Keratinocyte (primary cell): ENCODE data around the gene RTP3. TPM values are rescaled to one million over a fixed set of nuclear protein-coding genes. Genes with fewer than 3 reads are reported as not detected.

ENCODE experiments used
- DNase-seq: peaks from one replicate; pipeline ENCODE4 v3.0.0-alpha.2; 2011; ENCODE audit warnings: low read depth, missing footprints, low spot score
- FAIRE-seq: peaks from 2 replicates; lab custom pipeline; 2011; peaks lifted over from hg19 to GRCh38; lab: Jason Lieb, UNC
- H2AFZ ChIP-seq: 2 replicates; pipeline ENCODE4 v1.6.0; 2012; ENCODE audit warnings: low read length, control low read depth, inconsistent platforms; ENCODE audit not compliant: control insufficient read depth
- H3K27ac ChIP-seq: 2 replicates; pipeline ENCODE4 v1.5.1; 2011; ENCODE audit warnings: low read length; ENCODE audit not compliant: control insufficient read depth, insufficient read depth
- H3K27me3 ChIP-seq: 3 replicates; pipeline ENCODE4 v1.6.0; 2011; ENCODE audit warnings: low read length; ENCODE audit not compliant: control insufficient read depth, insufficient read depth; ENCODE audit errors: extremely low read depth
- H3K36me3 ChIP-seq, 2 experiments: 2 replicates in 1 of 2; 3 replicates in 1 of 2; pipeline ENCODE4 v1.5.1; 2011; ENCODE audit warnings: low read length in 2 of 2, mild to moderate bottlenecking in 1 of 2; ENCODE audit not compliant: control insufficient read depth in 2 of 2, insufficient read depth in 2 of 2; ENCODE audit errors: extremely low read depth in 1 of 2
- H3K4me1 ChIP-seq: 3 replicates; pipeline ENCODE4 v1.5.1; 2011; ENCODE audit warnings: low read length; ENCODE audit not compliant: control insufficient read depth, insufficient read depth; ENCODE audit errors: extremely low read depth
- H3K4me2 ChIP-seq: 3 replicates; pipeline ENCODE4 v1.6.0; 2011; ENCODE audit warnings: low read depth, low read length; ENCODE audit not compliant: control insufficient read depth, insufficient read depth; ENCODE audit errors: extremely low read depth
- H3K4me3 ChIP-seq, 3 experiments: fragments of 200-600 bp in 1 of 3; sonication (generic) in 1 of 3; 2 replicates in 2 of 3; 3 replicates in 1 of 3; pipeline ENCODE4 v1.5.1; 2011 to 2016; ENCODE audit warnings: low read length in 3 of 3, mild to moderate bottlenecking in 3 of 3, control low read depth in 2 of 3, inconsistent platforms in 1 of 3, low read depth in 1 of 3, mixed read lengths in 1 of 3, mixed run types in 1 of 3, moderate library complexity in 1 of 3; ENCODE audit not compliant: control insufficient read depth in 2 of 3, insufficient read depth in 2 of 3; ENCODE audit errors: extremely low read depth in 1 of 3
- H3K79me2 ChIP-seq: 2 replicates; pipeline ENCODE4 v1.6.0; 2012; ENCODE audit warnings: low read length; ENCODE audit not compliant: control insufficient read depth, insufficient read depth
- H3K9ac ChIP-seq: 3 replicates; pipeline ENCODE4 v1.6.0; 2011; ENCODE audit warnings: low read length; ENCODE audit not compliant: control insufficient read depth, insufficient read depth; ENCODE audit errors: extremely low read depth
- H3K9me1 ChIP-seq: 3 replicates; pipeline ENCODE4 v1.6.0; 2011; ENCODE audit warnings: low read length; ENCODE audit not compliant: control insufficient read depth, insufficient read depth; ENCODE audit errors: extremely low read depth
- H3K9me3 ChIP-seq: 2 replicates; pipeline ENCODE4 v1.5.1; 2012; ENCODE audit warnings: low read depth, low read length; ENCODE audit not compliant: control insufficient read depth
- H4K20me1 ChIP-seq: 3 replicates; pipeline ENCODE4 v1.6.0; 2011; ENCODE audit warnings: low read length; ENCODE audit not compliant: control insufficient read depth, insufficient read depth; ENCODE audit errors: extremely low read depth
- EZH2 ChIP-seq: IDR thresholded peaks from one replicate; pipeline ENCODE4 v1.6.1; 2012; ENCODE audit warnings: inconsistent platforms, mild to moderate bottlenecking, low read length, moderate library complexity
- dilution Hi-C: fragments of 300-500 bp; cut with MboI; formaldehyde crosslinking; loops from one replicate; pipeline ENCODE4 v1.7.0; 2020; ENCODE audit warnings: low sequenced_read_pairs; ENCODE audit not compliant: extremely low pct_ligation_motif_present
- polyA plus RNA-seq, 5 experiments: library from polyadenylated mRNA; depleted of rRNA in 3 of 5; stranded (reverse) in 3 of 5; stranded (forward) in 1 of 5; unstranded in 1 of 5; fragments of >200 nt; gene quantifications; 1 replicate in 1 of 5; 2 replicates in 3 of 5; 3 replicates in 1 of 5; pipeline versions ENCODE4 v1.2.1 to v1.2.3, GENCODE V29; 2011 to 2012; ENCODE audit warnings: missing spikeins in 2 of 5, low read depth in 1 of 5, low replicate concordance in 1 of 5
- TF ChIP-seq, protein P1 (sequence below), 3 experiments: IDR thresholded peaks in 1 of 3; conservative IDR thresholded peaks in 1 of 3; optimal IDR thresholded peaks in 1 of 3; 2 replicates in 2 of 3; 3 replicates in 1 of 3; pipeline versions ENCODE3 to v1.5.1; 2011; ENCODE audit warnings: low read length in 3 of 3, mild to moderate bottlenecking in 3 of 3, moderate library complexity in 2 of 3, control low read depth in 1 of 3, inconsistent platforms in 1 of 3; ENCODE audit not compliant: insufficient read depth in 2 of 3; ENCODE audit errors: extremely low read depth in 1 of 3

The RTP3 gene
- polyA plus RNA-seq, 1 donor (not counting 4 experiments of a cell fraction or from before 2014, with no cell fraction given), result not detected

DNA sequence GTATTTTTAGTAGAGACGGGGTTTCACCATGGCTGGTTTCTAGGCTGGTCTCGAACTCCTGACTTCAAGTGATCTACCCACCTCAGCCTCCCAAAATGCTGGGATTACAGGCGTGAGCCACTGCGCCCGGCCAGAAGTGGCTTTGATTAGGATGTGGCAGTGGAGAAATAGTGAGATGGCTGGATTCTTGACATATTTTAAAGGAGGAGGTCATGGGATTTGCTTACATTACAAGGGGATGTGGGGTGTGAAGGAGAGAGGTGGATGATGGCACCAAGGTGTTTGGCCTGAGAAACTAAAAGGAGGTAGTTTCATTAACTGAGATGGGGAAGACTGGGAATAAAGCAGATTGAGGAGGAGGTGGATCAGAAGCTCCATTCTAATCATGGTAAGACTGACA lies 18.1 kb upstream of the RTP3 start:
- DNase-seq (no peak), FAIRE-seq (no peak)
- H3K27ac ChIP-seq, result no peak overlapping the region
- H3K4me2 ChIP-seq, result no peak overlapping the region
- H3K79me2 ChIP-seq, result no peaks in the 10 kb centered on the region
- no peaks in the 10 kb centered on the region for H3K9me3 ChIP-seq
- no peaks in the 10 kb centered on the region for H3K36me3 ChIP-seq
- peaks cover 27% of the 10 kb centered on the region for H3K27me3 ChIP-seq
- peaks cover 9% of the 10 kb centered on the region for H3K4me1 ChIP-seq
- H3K9ac ChIP-seq, result no peak overlapping the region
- TF ChIP-seq, protein P1, sequence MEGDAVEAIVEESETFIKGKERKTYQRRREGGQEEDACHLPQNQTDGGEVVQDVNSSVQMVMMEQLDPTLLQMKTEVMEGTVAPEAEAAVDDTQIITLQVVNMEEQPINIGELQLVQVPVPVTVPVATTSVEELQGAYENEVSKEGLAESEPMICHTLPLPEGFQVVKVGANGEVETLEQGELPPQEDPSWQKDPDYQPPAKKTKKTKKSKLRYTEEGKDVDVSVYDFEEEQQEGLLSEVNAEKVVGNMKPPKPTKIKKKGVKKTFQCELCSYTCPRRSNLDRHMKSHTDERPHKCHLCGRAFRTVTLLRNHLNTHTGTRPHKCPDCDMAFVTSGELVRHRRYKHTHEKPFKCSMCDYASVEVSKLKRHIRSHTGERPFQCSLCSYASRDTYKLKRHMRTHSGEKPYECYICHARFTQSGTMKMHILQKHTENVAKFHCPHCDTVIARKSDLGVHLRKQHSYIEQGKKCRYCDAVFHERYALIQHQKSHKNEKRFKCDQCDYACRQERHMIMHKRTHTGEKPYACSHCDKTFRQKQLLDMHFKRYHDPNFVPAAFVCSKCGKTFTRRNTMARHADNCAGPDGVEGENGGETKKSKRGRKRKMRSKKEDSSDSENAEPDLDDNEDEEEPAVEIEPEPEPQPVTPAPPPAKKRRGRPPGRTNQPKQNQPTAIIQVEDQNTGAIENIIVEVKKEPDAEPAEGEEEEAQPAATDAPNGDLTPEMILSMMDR (optimal IDR thresholded peaks at IDR 0.05 in 1 of 3, IDR thresholded peaks at IDR 0.05 in 1 of 3, conservative IDR thresholded peaks at IDR 0.05 in 1 of 3; ENCODE audit: extremely low read depth in 1 of 3, insufficient read depth in 2 of 3, low read length in 3 of 3), result no peak
- H2AFZ ChIP-seq, result no peak overlapping the region
- dilution Hi-C loops, result loop anchor here (25.0 kb wide), 1 partner anchor 158 kb away; no protein-coding TSS in a partner anchor
- H3K4me3 ChIP-seq, result no peak overlapping the region
- no peaks in the 10 kb centered on the region for H3K9me1 ChIP-seq
- no peaks in the 10 kb centered on the region for H4K20me1 ChIP-seq

DNA sequence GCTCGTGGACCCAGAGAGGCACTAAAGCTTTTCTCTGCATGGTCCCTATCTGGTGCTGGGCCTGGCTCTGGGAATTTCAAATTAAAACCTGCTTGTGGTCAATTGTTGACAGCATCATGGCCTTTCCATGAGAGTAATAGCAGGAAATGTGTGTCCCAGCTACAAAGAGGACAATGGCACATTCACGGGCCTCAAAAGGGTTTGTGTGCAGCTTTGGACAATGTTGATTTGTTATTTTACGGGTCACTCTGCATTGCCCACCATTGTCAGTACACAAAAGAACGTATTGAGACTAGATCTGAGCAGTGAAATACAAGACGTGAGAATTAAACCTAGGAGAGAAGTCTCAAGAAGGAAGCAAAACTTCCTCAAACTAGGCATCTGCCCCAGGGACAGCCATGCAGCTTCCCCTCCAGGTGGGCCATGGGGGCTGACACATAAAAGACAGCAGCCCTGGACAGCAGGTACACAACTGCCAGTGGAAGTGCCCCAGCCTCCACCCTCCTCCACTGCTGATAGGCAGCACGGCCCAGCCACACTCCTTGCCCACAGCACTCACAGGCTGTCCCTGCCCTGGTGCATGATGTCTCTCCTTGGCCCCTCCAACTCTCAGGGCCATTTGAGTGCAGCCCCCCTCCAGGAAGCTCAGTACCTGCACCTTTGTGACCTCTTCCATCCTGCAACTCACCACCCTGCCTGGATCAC lies 17.1 kb upstream of the RTP3 start:
- Histone ChIP-seq H3K27ac (no peak overlapping the region), H3K9ac (no peak overlapping the region), H4K20me1 (no peaks in the 10 kb centered on the region), H3K4me1 (peaks cover 9% of the 10 kb centered on the region), H3K36me3 (no peaks in the 10 kb centered on the region), H2AFZ (no peak overlapping the region), H3K27me3 (peaks cover 27% of the 10 kb centered on the region), H3K4me3 (no peak overlapping the region), H3K4me2 (no peak overlapping the region), H3K9me3 (no peaks in the 10 kb centered on the region), H3K9me1 (no peaks in the 10 kb centered on the region), H3K79me2 (no peaks in the 10 kb centered on the region)
- no peak for TF ChIP-seq EZH2
- TF ChIP-seq, protein P1 (optimal IDR thresholded peaks at IDR 0.05 in 1 of 3, IDR thresholded peaks at IDR 0.05 in 1 of 3, conservative IDR thresholded peaks at IDR 0.05 in 1 of 3; ENCODE audit: extremely low read depth in 1 of 3, insufficient read depth in 2 of 3, low read length in 3 of 3), result no peak
- no peak for FAIRE-seq
- no peak for DNase-seq
- dilution Hi-C loops, result loop anchor here (25.0 kb wide), 1 partner anchor 157 kb away; no protein-coding TSS in a partner anchor
